Erythroblast (primary cell): ENCODE results near the gene NRDC.
"Not testable (repeated sequence)": the region's sequence is repeated elsewhere in the genome, so short reads cannot be mapped to it uniquely, and the experiment has no call there.

Experiments
- DNase-seq, 2 experiments: peaks; one replicate each; lab custom pipeline; 2025; lab: John Stamatoyannopoulos, UW
- GATA1 ChIP-seq: IDR thresholded peaks from 2 replicates; pipeline ENCODE4 v1.6.1; 2011; ENCODE audit warnings: low read depth, mild to moderate bottlenecking, control low read depth, low read length, moderate library complexity
- POLR2A ChIP-seq: IDR thresholded peaks from 2 replicates; pipeline ENCODE4 v1.6.1; 2011; ENCODE audit warnings: mild to moderate bottlenecking, low read length

Gene NRDC

GRCh38 chr1:51840743-51841461 lies 37.6 kb downstream of the NRDC start:
- no peak for TF ChIP-seq GATA1
- TF ChIP-seq POLR2A = no peak
- peak; percentile 26 to 28 for DNase-seq

DNA sequence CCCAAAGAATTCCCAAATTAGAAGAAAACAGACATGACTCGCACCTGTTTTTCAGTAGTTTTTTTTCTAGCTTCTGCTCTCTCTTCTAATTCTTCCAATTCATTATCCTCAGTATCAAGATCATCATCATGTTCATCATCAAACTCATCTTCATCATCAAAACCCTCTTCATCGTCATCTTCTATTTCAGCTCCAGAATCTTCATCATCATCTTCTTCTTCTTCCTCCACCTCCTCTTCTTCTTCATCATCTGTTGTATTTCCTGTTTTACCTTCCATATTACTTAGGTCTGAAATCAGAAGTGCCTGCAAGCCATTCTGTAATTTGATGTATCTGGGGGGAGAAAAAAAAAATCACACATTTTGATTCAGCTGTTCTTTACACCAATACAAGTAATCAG lies 38.3 kb downstream of the NRDC start:
- no peak for DNase-seq
- TF ChIP-seq POLR2A (no peak), GATA1 (no peak)

- no peak for TF ChIP-seq GATA1
- TF ChIP-seq POLR2A = no peak
- no peak for DNase-seq
Measured at GRCh38 chr1:51839094-51839493, 39.4 kb downstream of the NRDC start.

DNA sequence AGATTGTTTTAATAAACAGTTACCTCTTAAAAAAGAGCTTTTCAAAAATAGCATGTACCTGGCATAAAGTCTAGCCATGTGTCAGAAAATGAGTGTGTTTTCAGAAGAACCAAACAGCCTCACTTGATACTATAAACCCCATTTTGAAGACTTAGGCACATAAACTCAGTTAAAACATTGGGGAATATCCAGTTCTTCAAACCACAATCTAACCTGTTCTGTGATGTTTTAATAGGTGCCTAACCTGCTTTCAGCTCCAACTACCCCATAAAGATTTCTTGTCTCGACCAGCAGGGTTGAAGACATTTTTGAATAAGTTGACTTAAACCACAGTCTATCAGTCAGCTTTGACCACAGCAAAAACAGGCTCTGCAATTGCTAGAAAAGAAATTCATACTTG lies 41.3 kb downstream of the NRDC start:
- no peak for TF ChIP-seq POLR2A
- TF ChIP-seq GATA1 = no peak
- DNase-seq = no peak

DNA sequence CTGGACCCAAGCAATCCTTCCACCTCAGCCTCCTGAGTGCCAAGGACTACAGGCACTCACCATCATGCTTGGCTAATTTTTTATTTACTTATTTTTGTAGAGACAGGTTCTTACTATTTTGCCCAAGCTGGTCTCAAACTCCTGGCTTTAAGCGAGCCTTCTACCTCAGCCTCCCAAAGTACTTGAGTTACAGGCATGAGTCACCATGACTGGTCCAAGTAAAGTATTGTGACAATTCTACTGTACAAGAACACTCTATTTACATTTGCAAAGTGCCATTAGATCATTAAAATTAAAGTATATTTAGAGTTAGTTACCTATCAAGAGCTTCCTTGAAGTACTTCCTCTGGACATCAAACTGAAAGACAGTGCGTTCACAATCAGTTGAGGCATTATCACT lies 44.8 kb downstream of the NRDC start:
- DNase-seq = peak in 1 of 2 experiments; percentile 17

GRCh38 chr1:51829058-51829457 lies 49.5 kb downstream of the NRDC start:
- TF ChIP-seq POLR2A (no peak), GATA1 (no peak)

More for the DNA sequence above, 44.8 kb downstream of the NRDC start:
- TF ChIP-seq POLR2A (no peak), GATA1 (no peak)

GRCh38 chr1:51819810-51820209 lies 58.7 kb downstream of the NRDC start:
- no peak for DNase-seq
- no peak for TF ChIP-seq POLR2A
- no peak for TF ChIP-seq GATA1

More at GRCh38 chr1:51829058-51829457, 49.5 kb downstream of the NRDC start:
- DNase-seq = no peak

- DNase-seq = not testable (repeated sequence)
Measured at GRCh38 chr1:51819021-51819420, 59.5 kb downstream of the NRDC start.

DNA sequence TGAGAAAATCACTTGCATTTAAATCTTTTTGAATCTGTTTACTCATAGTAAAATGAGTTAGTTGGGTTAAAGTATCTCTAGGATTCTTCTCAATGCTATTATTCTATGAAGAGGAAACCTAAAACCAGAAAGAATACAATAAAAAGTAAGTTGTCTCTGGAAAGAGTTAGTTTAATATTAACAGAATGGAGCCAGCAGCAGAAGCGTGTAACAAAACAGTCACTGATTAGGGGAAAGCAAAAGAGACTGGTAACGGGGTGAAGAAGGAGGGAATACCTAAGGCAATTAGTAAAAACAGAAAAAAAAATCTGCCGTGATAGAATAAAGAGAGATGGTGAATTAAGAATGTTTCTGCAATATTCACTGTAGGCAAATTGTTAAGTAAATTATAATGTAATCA lies 60.0 kb downstream of the NRDC start:
- TF ChIP-seq GATA1 (no peak), POLR2A (no peak)
- DNase-seq = no peak

DNA sequence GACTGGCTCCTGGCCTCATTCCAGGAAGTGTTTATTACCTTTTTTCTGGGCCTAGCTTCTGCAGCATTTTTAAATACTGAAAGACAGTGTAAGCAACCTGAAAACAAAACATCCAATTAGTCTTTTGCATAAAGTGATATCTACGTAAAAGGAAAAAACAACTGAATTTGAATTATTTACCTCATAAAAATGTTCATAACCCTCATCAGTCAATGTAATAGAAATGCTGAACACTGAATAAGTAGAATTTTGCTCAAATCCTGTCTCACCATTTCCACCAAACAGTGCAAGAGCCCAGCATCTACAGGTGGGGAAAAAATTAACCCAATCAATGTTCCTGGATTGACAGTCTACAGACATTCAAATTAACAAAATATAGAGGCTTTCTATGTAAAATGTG lies 64.0 kb downstream of the NRDC start:
- TF ChIP-seq POLR2A (no peak), GATA1 (no peak)
- DNase-seq = no peak

DNA sequence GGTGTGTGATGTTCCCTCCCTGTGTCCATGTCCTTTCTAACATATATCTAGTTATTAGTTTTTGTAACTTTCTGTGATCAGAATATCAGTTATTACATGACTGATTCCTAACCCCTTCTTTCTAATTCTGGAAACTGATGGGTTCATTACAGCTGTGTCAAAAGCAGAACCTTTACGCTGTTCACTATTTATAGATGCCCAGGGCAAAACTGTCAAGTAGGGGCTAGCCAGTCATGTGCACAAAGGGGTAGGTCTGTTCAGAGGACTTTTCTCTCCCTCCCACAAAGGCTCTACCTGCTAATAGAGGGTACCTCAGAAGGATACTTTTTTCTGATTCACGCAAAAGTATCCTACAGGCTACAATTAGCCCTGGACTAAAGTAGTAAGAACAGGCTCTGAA lies 79.2 kb downstream of the NRDC start:
- no peak for DNase-seq
- TF ChIP-seq POLR2A (no peak), GATA1 (no peak)

DNA sequence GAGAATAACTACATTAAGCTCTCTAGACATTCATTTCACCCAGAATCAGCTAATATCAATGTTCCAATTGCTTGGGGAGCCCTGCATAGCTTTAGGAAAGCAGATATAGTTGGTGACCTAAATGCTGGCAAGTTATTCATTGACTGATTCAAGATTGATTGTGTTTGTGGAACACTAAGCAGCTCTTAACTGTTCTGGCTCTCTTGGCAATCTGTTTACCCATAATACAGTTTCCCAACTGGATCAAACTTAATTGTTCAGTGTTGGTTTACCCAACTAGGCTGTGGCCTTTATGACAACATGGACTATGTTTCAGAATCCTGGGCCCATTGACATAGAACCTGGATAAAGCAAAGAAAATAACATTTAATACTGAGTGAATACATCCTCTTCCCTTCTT lies 83.7 kb downstream of the NRDC start:
- DNase-seq = no peak
- no peak for TF ChIP-seq GATA1
- TF ChIP-seq POLR2A = no peak

- no peak for TF ChIP-seq GATA1
- no peak for TF ChIP-seq POLR2A
- no peak for DNase-seq
Measured at GRCh38 chr1:51794260-51794659, 84.3 kb downstream of the NRDC start.

- no peak for TF ChIP-seq POLR2A
- no peak for TF ChIP-seq GATA1
- DNase-seq = no peak
Measured at GRCh38 chr1:51792864-51793263, 85.7 kb downstream of the NRDC start.

- TF ChIP-seq POLR2A (no peak), GATA1 (no peak)
- no peak for DNase-seq
Measured at GRCh38 chr1:51791888-51792287, 86.6 kb downstream of the NRDC start.
